ENCODE measurements around the gene NRARP.
A peak's percentile ranks its signal among the peaks of the same experiment; 100 is the strongest.

GRCh38 chr9:137301081-137301947 lies 757 bp downstream of the NRARP start:
- peak; percentile 35; the same call in 1 of the 2 replicates for TF ChIP-seq CTCF (conservative IDR thresholded peaks at IDR 0.05; ENCODE audit: low read length)
- TF ChIP-seq EZH2phosphoT487 (IDR thresholded peaks at IDR 0.05; ENCODE audit: borderline replicate concordance, low read depth, low read length): 0 out of 2 replicates have a peak, but pooled peaks have one; percentile 72
